ENCODE measurements around the gene EPDR1.

- TF ChIP-seq CTCF (optimal IDR thresholded peaks at IDR 0.05 in 1 of 3, IDR thresholded peaks at IDR 0.05 in 1 of 3, conservative IDR thresholded peaks at IDR 0.05 in 1 of 3; ENCODE audit: extremely low read depth in 1 of 3, insufficient read depth in 2 of 3, low read length in 3 of 3) = no peak
- no peak for TF ChIP-seq EZH2 (IDR thresholded peaks at IDR 0.05; ENCODE audit: low read length)
Observed at GRCh38 chr7:37901890-37902524, 18.4 kb upstream of the EPDR1 start.
